Body of pancreas (tissue), 4 donors: ENCODE results near the gene SLC34A3.
A peak's percentile ranks its signal among the peaks of the same experiment; 100 is the strongest.

Source experiments
- CTCF ChIP-seq, 7 experiments: fragments of 450-650 bp in 4 of 7; fragments of 200-600 bp in 3 of 7; sonication (generic) in 3 of 7; IDR thresholded peaks; one replicate each; pipeline ENCODE4 v1.5.1; 2016 to 2019; ENCODE audit warnings: antibody characterized with exemption in 7 of 7
- POLR2A ChIP-seq, 3 donors: fragments of 450-650 bp; IDR thresholded peaks; one replicate each; pipeline ENCODE4 v1.6.1; 2016; ENCODE audit warnings: antibody characterized with exemption in 3 of 3, mild to moderate bottlenecking in 2 of 3

GRCh38 chr9:137198051-137198901, 32.4 kb upstream of the SLC34A3 start:
- TF ChIP-seq CTCF (IDR thresholded peaks at IDR 0.05) (no peak), POLR2A (IDR thresholded peaks at IDR 0.05) (peak; percentile 50 to 58 (median 54))
